WTC11 (cell line): ENCODE measurements around the gene RNF169. TPM values are rescaled to one million over a fixed set of nuclear protein-coding genes. Genes with fewer than 3 reads are reported as not detected.

ENCODE experiments used
- ATAC-seq: fragments of 200-7000 bp; cut with Tn5 transposase; 2 replicates; pipeline ENCODE4 v1.10.0; 2021; ENCODE audit warnings: mild to moderate bottlenecking, moderate library complexity
- CTCF ChIA-PET: fragments of 300-600 bp; sonication (Branson Sonifier 250); formaldehyde crosslinking; loops from one replicate; lab custom pipeline; 2021; ENCODE audit warnings: antibody characterized with exemption; lab: Charles Lee
- POLR2A ChIA-PET: fragments of 350-600 bp; sonication (Branson Sonifier 250); formaldehyde crosslinking; loops from one replicate; lab custom pipeline; 2021; ENCODE audit warnings: antibody characterized with exemption; lab: Charles Lee
- DNase-seq: peaks from one replicate; pipeline ENCODE4 v3.0.0; 2021; ENCODE audit warnings: low spot score
- H3K27ac Mint-ChIP-seq: 2 replicates; pipeline ENCODE4 v1.8.0; 2021; ENCODE audit warnings: mixed read lengths
- H3K27me3 Mint-ChIP-seq: 2 replicates; pipeline ENCODE4 v1.8.0; 2021; ENCODE audit warnings: low read depth, mild to moderate bottlenecking, moderate library complexity, mixed read lengths
- H3K36me3 Mint-ChIP-seq: 2 replicates; pipeline ENCODE4 v1.8.0; 2021; ENCODE audit warnings: mixed read lengths
- H3K4me1 Mint-ChIP-seq: 2 replicates; pipeline ENCODE4 v1.8.0; 2022; ENCODE audit warnings: mixed read lengths
- H3K4me3 Mint-ChIP-seq: 2 replicates; pipeline ENCODE4 v1.8.0; 2021; ENCODE audit warnings: mild to moderate bottlenecking, moderate library complexity, mixed read lengths
- H3K9me3 Mint-ChIP-seq: 2 replicates; pipeline ENCODE4 v1.8.0; 2021; ENCODE audit warnings: mixed read lengths
- ESRRA ChIP-seq: sonication (generic); formaldehyde crosslinking; IDR thresholded peaks from 2 replicates; pipeline ENCODE4 v1.8.1; 2022; ENCODE audit warnings: mild to moderate bottlenecking, missing genetic modification reagents, borderline replicate concordance
- ETV6 ChIP-seq: sonication (generic); formaldehyde crosslinking; IDR thresholded peaks from 2 replicates; pipeline ENCODE4 v1.8.1; 2022; ENCODE audit warnings: mild to moderate bottlenecking, missing genetic modification reagents
- NFYB ChIP-seq: sonication (generic); formaldehyde crosslinking; conservative IDR thresholded peaks from 2 replicates; pipeline ENCODE4 v1.8.0; 2022; ENCODE audit warnings: low read depth, missing genetic modification reagents
- NR2C2 ChIP-seq: sonication (generic); formaldehyde crosslinking; IDR thresholded peaks from 2 replicates; pipeline ENCODE4 v1.8.0; 2022; ENCODE audit warnings: mild to moderate bottlenecking, missing genetic modification reagents
- TEAD4 ChIP-seq: sonication (generic); formaldehyde crosslinking; IDR thresholded peaks from 2 replicates; pipeline ENCODE4 v1.8.0; 2022; ENCODE audit warnings: mild to moderate bottlenecking, missing genetic modification reagents
- ZNF219 ChIP-seq: sonication (generic); formaldehyde crosslinking; IDR thresholded peaks from 2 replicates; pipeline ENCODE4 v1.8.0; 2023; ENCODE audit warnings: missing genetic modification reagents, mild to moderate bottlenecking, borderline replicate concordance
- ZNF232 ChIP-seq: sonication (generic); formaldehyde crosslinking; IDR thresholded peaks from 2 replicates; pipeline ENCODE4 v1.8.0; 2022; ENCODE audit warnings: mild to moderate bottlenecking, missing genetic modification reagents
- ZNF263 ChIP-seq: sonication (generic); formaldehyde crosslinking; IDR thresholded peaks from 2 replicates; pipeline ENCODE4 v1.8.1; 2022; ENCODE audit warnings: low read depth, mild to moderate bottlenecking, moderate library complexity, missing genetic modification reagents
- ZNF317 ChIP-seq: sonication (generic); formaldehyde crosslinking; IDR thresholded peaks from 2 replicates; pipeline ENCODE4 v1.8.1; 2023; ENCODE audit warnings: low read depth, mild to moderate bottlenecking, moderate library complexity, missing genetic modification reagents, borderline replicate concordance
- ZNF416 ChIP-seq: fragments of 250-450 bp; sonication (Bioruptor Pico); IDR thresholded peaks from 2 replicates; pipeline ENCODE4 v1.9.0; 2021; ENCODE audit warnings: mild to moderate bottlenecking, inconsistent platforms
- ZNF671 ChIP-seq: fragments of 250-450 bp; sonication (Bioruptor Pico); IDR thresholded peaks from 2 replicates; pipeline ENCODE4 v1.8.0; 2021; ENCODE audit warnings: mild to moderate bottlenecking
- total RNA-seq: library from RNA; stranded (reverse); gene quantifications from 3 replicates; pipeline ENCODE4 v1.2.3, GENCODE V29; 2021
- TF ChIP-seq, protein P1 (sequence below): sonication (generic); formaldehyde crosslinking; IDR thresholded peaks from 2 replicates; pipeline ENCODE4 v1.8.1; 2023; ENCODE audit warnings: mild to moderate bottlenecking, missing genetic modification reagents, moderate library complexity
- TF ChIP-seq, protein P2 (sequence below): fragments of 250-450 bp; sonication (Bioruptor Pico); conservative IDR thresholded peaks from 2 replicates; pipeline ENCODE4 v1.9.0; 2021; ENCODE audit warnings: mild to moderate bottlenecking
- TF ChIP-seq, protein P3 (sequence below): fragments of 250-450 bp; sonication (Bioruptor Pico); IDR thresholded peaks from 2 replicates; pipeline ENCODE4 v2.1.2; 2022; ENCODE audit warnings: mild to moderate bottlenecking, moderate library complexity
- TF ChIP-seq, protein P4 (sequence below): sonication (generic); formaldehyde crosslinking; IDR thresholded peaks from 2 replicates; pipeline ENCODE4 v1.8.1; 2022; ENCODE audit warnings: mild to moderate bottlenecking, moderate library complexity, missing genetic modification reagents
- TF ChIP-seq, protein P5 (sequence below): fragments of 250-450 bp; sonication (Bioruptor Pico); IDR thresholded peaks from 2 replicates; pipeline ENCODE4 v1.9.0; 2021; ENCODE audit warnings: mild to moderate bottlenecking
- TF ChIP-seq, protein P6 (sequence below): sonication (generic); formaldehyde crosslinking; IDR thresholded peaks from 2 replicates; pipeline ENCODE4 v1.8.1; 2023; ENCODE audit warnings: mild to moderate bottlenecking, moderate library complexity, missing genetic modification reagents
- TF ChIP-seq, protein P7 (sequence below): fragments of 250-450 bp; sonication (Bioruptor Pico); IDR thresholded peaks from 2 replicates; pipeline ENCODE4 v1.9.0; 2021; ENCODE audit warnings: moderate library complexity, mild to moderate bottlenecking, inconsistent platforms, borderline replicate concordance
- TF ChIP-seq, protein P8 (sequence below): fragments of 250-450 bp; sonication (Bioruptor Pico); IDR thresholded peaks from 2 replicates; pipeline ENCODE4 v1.9.0; 2021; ENCODE audit warnings: mild to moderate bottlenecking, borderline replicate concordance

The RNF169 gene
- total RNA-seq, 1 experiment from 2014 or later = 13.6 TPM

DNA sequence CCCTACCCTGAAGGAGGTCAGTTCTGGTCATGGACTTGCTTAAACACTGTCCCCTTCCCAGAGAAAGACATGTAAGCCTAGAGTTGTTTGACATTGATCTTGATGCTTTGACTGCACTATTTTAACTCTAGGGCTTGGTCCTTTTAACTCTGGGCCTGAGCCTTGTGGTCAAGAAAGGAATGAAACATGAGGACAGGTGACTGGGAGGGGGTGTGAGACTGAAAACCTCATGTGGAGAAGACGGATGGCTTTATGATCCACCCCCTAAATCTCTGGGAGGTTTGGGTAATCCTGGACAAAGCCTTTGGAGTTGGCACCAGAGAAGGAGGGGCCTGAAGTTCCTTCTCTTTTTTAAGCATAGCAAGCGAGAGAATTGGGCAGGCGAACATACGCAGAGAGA lies 35.0 kb upstream of the RNF169 start:
- TF ChIP-seq NFYB (CRISPR knock-in tag) = no peak
- TF ChIP-seq, protein P1, sequence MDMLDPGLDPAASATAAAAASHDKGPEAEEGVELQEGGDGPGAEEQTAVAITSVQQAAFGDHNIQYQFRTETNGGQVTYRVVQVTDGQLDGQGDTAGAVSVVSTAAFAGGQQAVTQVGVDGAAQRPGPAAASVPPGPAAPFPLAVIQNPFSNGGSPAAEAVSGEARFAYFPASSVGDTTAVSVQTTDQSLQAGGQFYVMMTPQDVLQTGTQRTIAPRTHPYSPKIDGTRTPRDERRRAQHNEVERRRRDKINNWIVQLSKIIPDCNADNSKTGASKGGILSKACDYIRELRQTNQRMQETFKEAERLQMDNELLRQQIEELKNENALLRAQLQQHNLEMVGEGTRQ (CRISPR knock-in tag) = no peak
- TF ChIP-seq TEAD4 (CRISPR knock-in tag) = no peak
- no peak for TF ChIP-seq ETV6 (CRISPR knock-in tag)
- TF ChIP-seq, protein P2, sequence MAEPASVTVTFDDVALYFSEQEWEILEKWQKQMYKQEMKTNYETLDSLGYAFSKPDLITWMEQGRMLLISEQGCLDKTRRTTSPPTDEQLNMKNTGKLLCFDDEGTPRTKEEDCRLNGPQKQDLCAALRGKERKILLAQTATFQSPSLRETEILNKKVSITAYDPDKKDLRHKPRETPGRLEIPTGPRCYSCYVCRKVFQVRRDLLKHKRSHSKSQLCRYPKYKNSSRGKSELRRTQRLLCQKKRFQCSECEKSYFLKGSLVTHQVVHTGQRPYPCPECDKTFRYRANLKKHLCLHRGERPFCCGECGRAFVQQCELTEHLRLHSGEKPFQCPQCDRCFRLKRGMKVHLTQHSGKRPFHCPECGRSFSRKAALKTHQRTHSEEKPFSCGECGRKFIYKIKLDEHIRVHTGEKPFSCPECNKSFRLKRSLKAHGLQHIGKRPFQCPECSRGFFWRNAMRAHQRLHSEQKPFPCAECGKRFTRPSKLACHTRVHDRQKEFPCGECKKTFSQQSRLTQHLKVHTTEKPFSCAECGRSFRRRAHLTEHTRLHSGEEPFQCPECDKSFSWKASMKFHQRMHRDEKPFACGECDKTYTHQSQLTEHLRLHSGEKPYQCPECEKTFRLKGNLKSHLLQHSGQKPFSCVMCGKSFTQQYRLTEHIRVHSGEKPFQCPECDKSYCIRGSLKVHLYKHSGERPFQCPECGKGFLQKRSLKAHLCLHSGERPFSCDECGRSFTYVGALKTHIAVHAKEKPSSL (CRISPR knock-in tag) = no peak
- TF ChIP-seq ZNF317 (CRISPR knock-in tag) = no peak
- TF ChIP-seq, protein P3, sequence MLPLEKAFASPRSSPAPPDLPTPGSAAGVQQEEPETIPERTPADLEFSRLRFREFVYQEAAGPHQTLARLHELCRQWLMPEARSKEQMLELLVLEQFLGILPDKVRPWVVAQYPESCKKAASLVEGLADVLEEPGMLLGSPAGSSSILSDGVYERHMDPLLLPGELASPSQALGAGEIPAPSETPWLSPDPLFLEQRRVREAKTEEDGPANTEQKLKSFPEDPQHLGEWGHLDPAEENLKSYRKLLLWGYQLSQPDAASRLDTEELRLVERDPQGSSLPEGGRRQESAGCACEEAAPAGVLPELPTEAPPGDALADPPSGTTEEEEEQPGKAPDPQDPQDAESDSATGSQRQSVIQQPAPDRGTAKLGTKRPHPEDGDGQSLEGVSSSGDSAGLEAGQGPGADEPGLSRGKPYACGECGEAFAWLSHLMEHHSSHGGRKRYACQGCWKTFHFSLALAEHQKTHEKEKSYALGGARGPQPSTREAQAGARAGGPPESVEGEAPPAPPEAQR (CRISPR knock-in tag) = no peak
- TF ChIP-seq NR2C2 (CRISPR knock-in tag) = no peak
- TF ChIP-seq, protein P4, sequence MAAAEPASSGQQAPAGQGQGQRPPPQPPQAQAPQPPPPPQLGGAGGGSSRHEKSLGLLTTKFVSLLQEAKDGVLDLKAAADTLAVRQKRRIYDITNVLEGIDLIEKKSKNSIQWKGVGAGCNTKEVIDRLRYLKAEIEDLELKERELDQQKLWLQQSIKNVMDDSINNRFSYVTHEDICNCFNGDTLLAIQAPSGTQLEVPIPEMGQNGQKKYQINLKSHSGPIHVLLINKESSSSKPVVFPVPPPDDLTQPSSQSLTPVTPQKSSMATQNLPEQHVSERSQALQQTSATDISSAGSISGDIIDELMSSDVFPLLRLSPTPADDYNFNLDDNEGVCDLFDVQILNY (CRISPR knock-in tag) = no peak
- TF ChIP-seq, protein P5, sequence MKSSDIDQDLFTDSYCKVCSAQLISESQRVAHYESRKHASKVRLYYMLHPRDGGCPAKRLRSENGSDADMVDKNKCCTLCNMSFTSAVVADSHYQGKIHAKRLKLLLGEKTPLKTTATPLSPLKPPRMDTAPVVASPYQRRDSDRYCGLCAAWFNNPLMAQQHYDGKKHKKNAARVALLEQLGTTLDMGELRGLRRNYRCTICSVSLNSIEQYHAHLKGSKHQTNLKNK = no peak
- no peak for TF ChIP-seq ZNF671
- Mint-ChIP-seq H3K36me3 (no peaks in the 10 kb centered on the region), H3K9me3 (no peaks in the 10 kb centered on the region), H3K27me3 (no peaks in the 10 kb centered on the region), H3K27ac (no peak overlapping the region), H3K4me3 (no peak overlapping the region), H3K4me1 (peaks cover 11% of the 10 kb centered on the region)
- ATAC-seq = no peak
- no peak for DNase-seq
- ChIA-PET CTCF (no interaction called here), POLR2A (no interaction called here)

DNA sequence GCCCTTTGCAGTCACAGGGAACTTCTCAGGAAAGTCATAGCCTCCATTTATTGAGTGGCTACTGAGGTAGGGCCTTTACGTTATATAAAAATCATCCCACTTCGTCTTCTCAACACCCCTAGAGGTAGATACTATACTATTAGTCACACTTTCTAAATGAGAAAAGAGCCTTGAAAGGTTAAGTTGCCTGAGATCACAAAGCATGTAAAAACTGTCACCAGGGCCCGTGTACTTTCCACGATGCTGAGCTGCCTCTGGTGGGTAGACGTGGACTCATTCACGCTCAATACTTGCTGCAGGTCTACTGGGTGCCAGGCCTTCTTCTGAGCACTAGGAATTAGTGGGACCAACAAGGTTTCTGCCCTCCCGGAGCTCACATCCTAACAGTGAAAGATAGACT lies 33.7 kb upstream of the RNF169 start:
- Mint-ChIP-seq H3K4me3 (no peak overlapping the region), H3K9me3 (no peaks in the 10 kb centered on the region), H3K27ac (no peak overlapping the region), H3K27me3 (no peaks in the 10 kb centered on the region), H3K36me3 (no peaks in the 10 kb centered on the region), H3K4me1 (peaks cover 11% of the 10 kb centered on the region)
- ATAC-seq (no peak), DNase-seq (no peak)
- CTCF ChIA-PET = interaction anchor here (2.4 to 13.9 kb wide), 2 partner anchors 12 to 13 kb away, joined by 8 to 263 read pairs; no protein-coding TSS in a partner anchor
- POLR2A ChIA-PET = no interaction called here
- TF ChIP-seq, protein P6, sequence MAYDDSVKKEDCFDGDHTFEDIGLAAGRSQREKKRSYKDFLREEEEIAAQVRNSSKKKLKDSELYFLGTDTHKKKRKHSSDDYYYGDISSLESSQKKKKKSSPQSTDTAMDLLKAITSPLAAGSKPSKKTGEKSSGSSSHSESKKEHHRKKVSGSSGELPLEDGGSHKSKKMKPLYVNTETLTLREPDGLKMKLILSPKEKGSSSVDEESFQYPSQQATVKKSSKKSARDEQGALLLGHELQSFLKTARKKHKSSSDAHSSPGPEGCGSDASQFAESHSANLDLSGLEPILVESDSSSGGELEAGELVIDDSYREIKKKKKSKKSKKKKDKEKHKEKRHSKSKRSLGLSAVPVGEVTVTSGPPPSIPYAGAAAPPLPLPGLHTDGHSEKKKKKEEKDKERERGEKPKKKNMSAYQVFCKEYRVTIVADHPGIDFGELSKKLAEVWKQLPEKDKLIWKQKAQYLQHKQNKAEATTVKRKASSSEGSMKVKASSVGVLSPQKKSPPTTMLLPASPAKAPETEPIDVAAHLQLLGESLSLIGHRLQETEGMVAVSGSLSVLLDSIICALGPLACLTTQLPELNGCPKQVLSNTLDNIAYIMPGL = no peak
- TF ChIP-seq, protein P3 (CRISPR knock-in tag) = no peak
- TF ChIP-seq, protein P7, sequence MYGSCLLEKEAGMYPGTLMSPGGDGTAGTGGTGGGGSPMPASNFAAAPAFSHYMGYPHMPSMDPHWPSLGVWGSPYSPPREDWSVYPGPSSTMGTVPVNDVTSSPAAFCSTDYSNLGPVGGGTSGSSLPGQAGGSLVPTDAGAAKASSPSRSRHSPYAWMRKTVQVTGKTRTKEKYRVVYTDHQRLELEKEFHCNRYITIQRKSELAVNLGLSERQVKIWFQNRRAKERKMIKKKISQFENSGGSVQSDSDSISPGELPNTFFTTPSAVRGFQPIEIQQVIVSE (CRISPR knock-in tag) = no peak
- TF ChIP-seq ZNF232 (CRISPR knock-in tag) = no peak
- TF ChIP-seq ZNF317 (CRISPR knock-in tag) = no peak
- no peak for TF ChIP-seq ESRRA (CRISPR knock-in tag)
- no peak for TF ChIP-seq ZNF416 (CRISPR knock-in tag)
- no peak for TF ChIP-seq ZNF263 (CRISPR knock-in tag)
- TF ChIP-seq, protein P8, sequence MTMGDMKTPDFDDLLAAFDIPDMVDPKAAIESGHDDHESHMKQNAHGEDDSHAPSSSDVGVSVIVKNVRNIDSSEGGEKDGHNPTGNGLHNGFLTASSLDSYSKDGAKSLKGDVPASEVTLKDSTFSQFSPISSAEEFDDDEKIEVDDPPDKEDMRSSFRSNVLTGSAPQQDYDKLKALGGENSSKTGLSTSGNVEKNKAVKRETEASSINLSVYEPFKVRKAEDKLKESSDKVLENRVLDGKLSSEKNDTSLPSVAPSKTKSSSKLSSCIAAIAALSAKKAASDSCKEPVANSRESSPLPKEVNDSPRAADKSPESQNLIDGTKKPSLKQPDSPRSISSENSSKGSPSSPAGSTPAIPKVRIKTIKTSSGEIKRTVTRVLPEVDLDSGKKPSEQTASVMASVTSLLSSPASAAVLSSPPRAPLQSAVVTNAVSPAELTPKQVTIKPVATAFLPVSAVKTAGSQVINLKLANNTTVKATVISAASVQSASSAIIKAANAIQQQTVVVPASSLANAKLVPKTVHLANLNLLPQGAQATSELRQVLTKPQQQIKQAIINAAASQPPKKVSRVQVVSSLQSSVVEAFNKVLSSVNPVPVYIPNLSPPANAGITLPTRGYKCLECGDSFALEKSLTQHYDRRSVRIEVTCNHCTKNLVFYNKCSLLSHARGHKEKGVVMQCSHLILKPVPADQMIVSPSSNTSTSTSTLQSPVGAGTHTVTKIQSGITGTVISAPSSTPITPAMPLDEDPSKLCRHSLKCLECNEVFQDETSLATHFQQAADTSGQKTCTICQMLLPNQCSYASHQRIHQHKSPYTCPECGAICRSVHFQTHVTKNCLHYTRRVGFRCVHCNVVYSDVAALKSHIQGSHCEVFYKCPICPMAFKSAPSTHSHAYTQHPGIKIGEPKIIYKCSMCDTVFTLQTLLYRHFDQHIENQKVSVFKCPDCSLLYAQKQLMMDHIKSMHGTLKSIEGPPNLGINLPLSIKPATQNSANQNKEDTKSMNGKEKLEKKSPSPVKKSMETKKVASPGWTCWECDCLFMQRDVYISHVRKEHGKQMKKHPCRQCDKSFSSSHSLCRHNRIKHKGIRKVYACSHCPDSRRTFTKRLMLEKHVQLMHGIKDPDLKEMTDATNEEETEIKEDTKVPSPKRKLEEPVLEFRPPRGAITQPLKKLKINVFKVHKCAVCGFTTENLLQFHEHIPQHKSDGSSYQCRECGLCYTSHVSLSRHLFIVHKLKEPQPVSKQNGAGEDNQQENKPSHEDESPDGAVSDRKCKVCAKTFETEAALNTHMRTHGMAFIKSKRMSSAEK (CRISPR knock-in tag) = no peak
- no peak for TF ChIP-seq ZNF219 (CRISPR knock-in tag)
